B cell (primary cell): ENCODE measurements around the gene ELMO1. TPM values are rescaled to one million over a fixed set of nuclear protein-coding genes. Genes with fewer than 3 reads are reported as not detected.
A peak's percentile ranks its signal among the peaks of the same experiment; 100 is the strongest.

ENCODE experiments used
- ATAC-seq: fragments of 200-7000 bp; cut with Tn5 transposase; one replicate; pipeline ENCODE4 v1.10.0; 2021; ENCODE audit warnings: low read depth, mild to moderate bottlenecking, moderate number of reproducible peaks, moderate library complexity
- CTCF ChIA-PET: fragments of 350-600 bp; sonication (Branson Sonifier 250); formaldehyde crosslinking; loops from one replicate; lab custom pipeline; 2021; ENCODE audit warnings: antibody characterized with exemption, inconsistent platforms; lab: Charles Lee
- POLR2A ChIA-PET: fragments of 350-600 bp; sonication (Branson Sonifier 250); formaldehyde crosslinking; loops from one replicate; lab custom pipeline; 2021; ENCODE audit warnings: antibody characterized with exemption; lab: Charles Lee
- DNase-seq: peaks from one replicate; pipeline ENCODE4 v3.0.0; 2013
- H2AFZ ChIP-seq: 2 replicates; pipeline ENCODE4 v1.6.1; 2012; ENCODE audit warnings: mild to moderate bottlenecking, low read depth, low read length; ENCODE audit not compliant: insufficient read depth, poor library complexity, severe bottlenecking
- H3K27ac ChIP-seq, 2 donors: 1 replicate in 1 of 2; 2 replicates in 1 of 2; pipeline ENCODE4 v1.5.1; 2012 to 2013; ENCODE audit warnings: low read length in 2 of 2, mild to moderate bottlenecking in 2 of 2, moderate library complexity in 1 of 2
- H3K27me3 ChIP-seq, 4 experiments: fragments of 200-600 bp in 1 of 4; sonication (generic) in 1 of 4; replicated peaks in 1 of 4; 1 replicate in 2 of 4; 2 replicates in 2 of 4; pipeline versions ENCODE4 v1.6.1 to v1.7.0; 2013 to 2016; ENCODE audit warnings: low read length in 3 of 4, mild to moderate bottlenecking in 2 of 4, mixed read lengths in 1 of 4, moderate library complexity in 1 of 4; ENCODE audit not compliant: insufficient read depth in 4 of 4, control insufficient read depth in 3 of 4; ENCODE audit errors: control extremely low read depth in 1 of 4
- H3K36me3 ChIP-seq, 2 experiments: replicated peaks in 1 of 2; 1 replicate in 1 of 2; 2 replicates in 1 of 2; pipeline versions ENCODE4 v1.6.1 to v1.7.1; 2013; ENCODE audit warnings: low read length in 1 of 2; ENCODE audit not compliant: insufficient read depth in 2 of 2, control insufficient read depth in 1 of 2; ENCODE audit errors: control extremely low read depth in 1 of 2, extremely low read depth in 1 of 2
- H3K4me1 ChIP-seq, 2 donors: fragments of 200-600 bp in 1 of 2; sonication (generic) in 1 of 2; 1 replicate in 1 of 2; 2 replicates in 1 of 2; pipeline versions ENCODE4 v1.5.1 to v1.6.1; 2013 to 2017; ENCODE audit warnings: low read length in 2 of 2; ENCODE audit not compliant: control insufficient read depth in 2 of 2, insufficient read depth in 2 of 2
- H3K4me2 ChIP-seq: replicated peaks from 2 replicates; pipeline ENCODE3; 2012; ENCODE audit warnings: mild to moderate bottlenecking, low read depth, low read length; ENCODE audit not compliant: poor library complexity, severe bottlenecking
- H3K4me3 ChIP-seq, 5 experiments: fragments of 200-600 bp in 1 of 5; sonication (generic) in 1 of 5; 1 replicate in 3 of 5; 2 replicates in 2 of 5; pipeline versions ENCODE4 v1.5.1 to v1.7.0; 2011 to 2016; ENCODE audit warnings: low read length in 4 of 5, mild to moderate bottlenecking in 4 of 5, low read depth in 2 of 5, control low read depth in 1 of 5, moderate library complexity in 1 of 5; ENCODE audit not compliant: insufficient read depth in 1 of 5; ENCODE audit errors: control extremely low read depth in 1 of 5, extremely low read depth in 1 of 5
- H3K79me2 ChIP-seq: fragments of 200-600 bp; sonication (generic); one replicate; pipeline ENCODE4 v1.6.0; 2016; ENCODE audit warnings: low read length; ENCODE audit not compliant: control insufficient read depth, insufficient read depth
- H3K9ac ChIP-seq: fragments of 200-600 bp; sonication (generic); 2 replicates; pipeline ENCODE4 v1.6.1; 2017; ENCODE audit warnings: mild to moderate bottlenecking, low read length, moderate library complexity
- H3K9me3 ChIP-seq, 3 donors: one replicate each; pipeline versions ENCODE4 v1.6.1 to v1.7.1; 2013; ENCODE audit warnings: low read length in 2 of 3; ENCODE audit not compliant: control insufficient read depth in 2 of 3, insufficient read depth in 1 of 3; ENCODE audit errors: control extremely low read depth in 1 of 3
- H4K20me1 ChIP-seq: 2 replicates; pipeline ENCODE4 v1.6.0; 2012; ENCODE audit warnings: mild to moderate bottlenecking, low read length; ENCODE audit not compliant: insufficient read depth, control insufficient read depth, poor library complexity, severe bottlenecking
- H3K27ac Mint-ChIP-seq: one replicate; pipeline ENCODE4 v1.8.0; 2021; ENCODE audit warnings: mixed read lengths
- H3K27me3 Mint-ChIP-seq: one replicate; pipeline ENCODE4 v1.8.0; 2021; ENCODE audit warnings: mixed read lengths
- H3K4me1 Mint-ChIP-seq: one replicate; pipeline ENCODE4 v1.8.0; 2021; ENCODE audit warnings: mixed read lengths
- H3K4me3 Mint-ChIP-seq: one replicate; pipeline ENCODE4 v1.8.0; 2021; ENCODE audit warnings: mixed read lengths
- H3K9me3 Mint-ChIP-seq: one replicate; pipeline ENCODE4 v1.8.0; 2022; ENCODE audit warnings: mixed read lengths; ENCODE audit not compliant: insufficient read depth
- CTCF ChIP-seq: fragments of 200-600 bp; IDR thresholded peaks from one replicate; pipeline ENCODE4 v1.8.0; 2022; ENCODE audit warnings: antibody characterized with exemption, mild to moderate bottlenecking
- EZH2 ChIP-seq: IDR thresholded peaks from 2 replicates; pipeline ENCODE4 v1.6.1; 2012; ENCODE audit warnings: borderline replicate concordance, low read depth, mild to moderate bottlenecking, moderate library complexity, low read length; ENCODE audit not compliant: insufficient read depth, poor library complexity, severe bottlenecking
- WGBS: methylation state at CpG from one replicate; pipeline ENCODE4 v1.1.5; 2013; ENCODE audit warnings: missing lambda C conversion rate; ENCODE audit not compliant: insufficient coverage; 5-methylcytosine and 5-hydroxymethylcytosine counted together
- intact Hi-C: fragments of 100-400 bp; cut with micrococcal nuclease; formaldehyde crosslinking; loops from one replicate; pipeline ENCODE4 v1.10.0; 2022
- polyA plus RNA-seq: library from polyadenylated mRNA; depleted of rRNA; stranded (reverse); fragments of >200 nt; gene quantifications from 2 replicates; pipeline ENCODE4 v1.2.3, GENCODE V29; 2012
- total RNA-seq, 2 donors: library from RNA; stranded (reverse); fragments of 120-200 nt in 1 of 2; gene quantifications; 1 replicate in 1 of 2; 2 replicates in 1 of 2; pipeline versions ENCODE4 v1.2.3 to v1.2.4, GENCODE V29; 2013 to 2022

The ELMO1 gene
- total and polyA plus RNA-seq, 2 donors (not counting 1 experiment from before 2014, with no cell fraction given), result 44.7 to 177 TPM

GRCh38 chr7:37208528-37208927 is 240.1 kb downstream of the ELMO1 start:
- no peaks in the 10 kb centered on the region for H3K9me3 ChIP-seq
- peaks cover 17 to 63% of the 10 kb centered on the region in 2 experiments for H3K36me3 ChIP-seq

More at GRCh38 chr7:37208528-37208927, 240.1 kb downstream of the ELMO1 start:
- Histone ChIP-seq H3K9ac (peak overlapping the region; percentile 12), H3K4me2 (no peak overlapping the region), H3K27me3 (no peaks in the 10 kb centered on the region), H3K27ac (peak overlapping the region in 1 of 2 donors; percentile 31), H3K4me1 (peaks cover 7 to 11% of the 10 kb centered on the region in 2 donors), H3K4me3 (no peak overlapping the region), H4K20me1 (no peaks in the 10 kb centered on the region), H3K79me2 (no peaks in the 10 kb centered on the region), H2AFZ (no peak overlapping the region)
- Mint-ChIP-seq H3K9me3 (no peaks in the 10 kb centered on the region), H3K27ac (peak overlapping the region; percentile 32), H3K4me3 (no peak overlapping the region), H3K4me1 (peaks cover 15% of the 10 kb centered on the region), H3K27me3 (no peaks in the 10 kb centered on the region)
- DNase-seq, result peak; percentile 53
- peak; percentile 63 for TF ChIP-seq CTCF
- TF ChIP-seq EZH2, result no peak
- WGBS, result 10% methylated on average over 4 of the region's 5 CpGs
- peak; percentile 81 for ATAC-seq
- ChIA-PET POLR2A (no interaction called here), CTCF (interaction anchor here (0.7 to 9.3 kb wide), 20 partner anchors 9 to 628 kb away, joined by 3 to 71 read pairs (median 4); no protein-coding TSS in a partner anchor)
- intact Hi-C loops, result loop anchor here (1.0 to 2.0 kb wide), 5 partner anchors 145 to 625 kb away; partner anchors contain the start of gene ELMO1
